Neural crest cell (in vitro differentiated cells): ENCODE results near the gene CSTB. TPM values are rescaled to one million over a fixed set of nuclear protein-coding genes. Genes with fewer than 3 reads are reported as not detected.
A peak's percentile ranks its signal among the peaks of the same experiment; 100 is the strongest.

Experiments used
- DNase-seq: peaks from one replicate; pipeline ENCODE4 v3.0.0; 2021; ENCODE audit warnings: low read depth, mixed read lengths, low spot score
- H3K27ac Mint-ChIP-seq: one replicate; pipeline ENCODE4 v1.8.0; 2021; ENCODE audit warnings: mild to moderate bottlenecking, mixed read lengths; ENCODE audit not compliant: unreplicated experiment
- H3K27me3 Mint-ChIP-seq: 2 replicates; pipeline ENCODE4 v1.8.0; 2021; ENCODE audit warnings: low read depth, mild to moderate bottlenecking, mixed read lengths
- H3K36me3 Mint-ChIP-seq: 2 replicates; pipeline ENCODE4 v1.8.0; 2021; ENCODE audit warnings: low read depth, mild to moderate bottlenecking, mixed read lengths
- H3K4me1 Mint-ChIP-seq: 2 replicates; pipeline ENCODE4 v1.8.0; 2021; ENCODE audit warnings: mixed read lengths
- H3K4me3 Mint-ChIP-seq: one replicate; pipeline ENCODE4 v1.8.0; 2021; ENCODE audit warnings: mild to moderate bottlenecking, mixed read lengths
- H3K9me3 Mint-ChIP-seq: 2 replicates; pipeline ENCODE4 v1.8.0; 2021; ENCODE audit warnings: mixed read lengths
- CTCF ChIP-seq: fragments of 200-600 bp; sonication (generic); conservative IDR thresholded peaks from 2 replicates; pipeline ENCODE4 v1.5.0; 2021; ENCODE audit warnings: antibody characterized with exemption, mild to moderate bottlenecking
- total RNA-seq: library from RNA; stranded (reverse); gene quantifications from 2 replicates; pipeline ENCODE4 v1.2.1, GENCODE V29; 2021

CSTB gene
- total RNA-seq, 1 donor from 2014 or later, result 37.1 TPM

GRCh38 chr21:43797415-43797814, 21.3 kb upstream of the CSTB start:
- no peaks in the 10 kb centered on the region for H3K27me3 Mint-ChIP-seq
- no peaks in the 10 kb centered on the region for H3K4me1 Mint-ChIP-seq
- no peak overlapping the region for H3K27ac Mint-ChIP-seq
- peaks cover 11% of the 10 kb centered on the region for H3K36me3 Mint-ChIP-seq
- DNase-seq, result no peak
- no peak for TF ChIP-seq CTCF
- no peak overlapping the region for H3K4me3 Mint-ChIP-seq
- no peaks in the 10 kb centered on the region for H3K9me3 Mint-ChIP-seq

DNA sequence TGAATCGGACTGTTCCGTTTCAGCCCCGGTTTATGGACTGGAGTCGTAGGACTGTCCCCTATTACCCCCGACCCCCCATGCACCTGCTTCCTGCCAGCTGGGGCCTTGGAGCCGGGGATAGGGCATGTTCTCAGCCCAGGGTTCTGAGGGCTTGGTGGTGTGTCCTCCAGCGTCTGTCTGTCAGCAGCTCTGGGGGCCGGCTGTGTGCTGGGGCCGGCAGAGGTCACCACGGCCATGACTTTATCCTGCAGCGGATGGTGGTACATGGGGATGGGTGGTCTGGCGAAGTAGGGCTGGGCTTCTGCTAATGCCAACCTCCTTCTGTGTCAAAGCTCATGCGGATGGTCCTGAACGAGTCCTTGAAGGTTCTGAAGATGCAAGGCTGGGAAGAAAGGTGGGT, 18.7 kb upstream of the CSTB start:
- H3K9me3 Mint-ChIP-seq, result no peaks in the 10 kb centered on the region
- peak overlapping the region; percentile 19 for H3K27ac Mint-ChIP-seq

DNA sequence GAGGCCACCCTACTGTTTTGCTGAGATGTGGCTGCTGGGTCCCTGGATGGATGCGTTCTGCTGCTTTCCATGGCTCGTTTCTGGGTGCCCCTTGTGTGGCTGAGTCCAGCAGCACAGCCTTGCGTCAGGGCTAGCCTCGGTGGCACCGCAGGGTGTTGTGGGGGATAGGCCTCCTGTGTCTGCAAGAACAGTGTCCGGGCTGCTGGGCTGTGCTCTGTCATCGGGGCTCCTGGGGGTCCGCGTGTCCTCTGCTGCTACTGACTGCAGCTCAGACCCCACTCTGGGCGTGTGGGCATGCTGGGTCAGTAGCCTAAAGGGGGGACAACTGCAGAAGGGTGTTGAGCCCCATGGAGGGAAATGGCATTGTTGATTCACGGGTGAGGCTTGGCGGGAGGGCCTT, 18.2 kb upstream of the CSTB start:
- Mint-ChIP-seq H3K27me3 (no peaks in the 10 kb centered on the region), H3K27ac (no peak overlapping the region), H3K36me3 (peaks cover 11% of the 10 kb centered on the region), H3K4me3 (peak overlapping the region; percentile 62), H3K4me1 (peaks cover 17% of the 10 kb centered on the region), H3K9me3 (no peaks in the 10 kb centered on the region)
- DNase-seq, result no peak
- no peak for TF ChIP-seq CTCF

More for the DNA sequence above, 18.7 kb upstream of the CSTB start:
- Mint-ChIP-seq H3K4me3 (no peak overlapping the region), H3K4me1 (peaks cover 17% of the 10 kb centered on the region), H3K36me3 (peaks cover 11% of the 10 kb centered on the region), H3K27me3 (no peaks in the 10 kb centered on the region)
- no peak for TF ChIP-seq CTCF
- no peak for DNase-seq

DNA sequence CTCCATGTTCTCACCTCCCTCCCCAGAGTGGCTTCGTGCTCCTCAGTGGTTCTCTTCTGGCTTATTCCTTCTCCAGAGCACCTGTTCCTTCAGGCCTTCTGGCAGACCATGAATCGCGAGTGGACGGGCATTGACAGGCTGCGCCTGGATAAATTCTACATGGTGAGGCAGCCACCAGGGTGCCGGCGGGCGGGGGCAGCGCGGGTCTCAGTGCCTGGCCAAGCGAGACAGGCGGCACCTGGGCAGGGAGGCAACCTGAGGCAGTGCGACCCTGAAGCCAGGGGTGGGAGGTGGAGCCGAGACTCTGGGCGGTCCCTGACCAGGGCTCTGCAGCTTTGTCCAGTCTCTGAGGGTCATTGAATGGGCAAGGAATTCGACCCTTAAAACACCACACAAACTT, 17.1 kb upstream of the CSTB start:
- Mint-ChIP-seq H3K4me1 (peaks cover 17% of the 10 kb centered on the region), H3K27me3 (no peaks in the 10 kb centered on the region), H3K36me3 (peaks cover 10% of the 10 kb centered on the region), H3K9me3 (no peaks in the 10 kb centered on the region), H3K27ac (no peak overlapping the region), H3K4me3 (no peak overlapping the region)
- no peak for TF ChIP-seq CTCF
- DNase-seq, result no peak

GRCh38 chr21:43792406-43792805, 16.3 kb upstream of the CSTB start:
- DNase-seq, result no peak
- Mint-ChIP-seq H3K4me3 (peak overlapping the region; percentile 62), H3K9me3 (no peaks in the 10 kb centered on the region), H3K4me1 (peaks cover 17% of the 10 kb centered on the region), H3K36me3 (peaks cover 9% of the 10 kb centered on the region), H3K27me3 (no peaks in the 10 kb centered on the region), H3K27ac (no peak overlapping the region)
- no peak for TF ChIP-seq CTCF
